Measurements from ENCODE around the gene CRCP.
"Not testable (repeated sequence)": the region's sequence is repeated elsewhere in the genome, so short reads cannot be mapped to it uniquely, and the experiment has no call there.

CRCP gene

DNA sequence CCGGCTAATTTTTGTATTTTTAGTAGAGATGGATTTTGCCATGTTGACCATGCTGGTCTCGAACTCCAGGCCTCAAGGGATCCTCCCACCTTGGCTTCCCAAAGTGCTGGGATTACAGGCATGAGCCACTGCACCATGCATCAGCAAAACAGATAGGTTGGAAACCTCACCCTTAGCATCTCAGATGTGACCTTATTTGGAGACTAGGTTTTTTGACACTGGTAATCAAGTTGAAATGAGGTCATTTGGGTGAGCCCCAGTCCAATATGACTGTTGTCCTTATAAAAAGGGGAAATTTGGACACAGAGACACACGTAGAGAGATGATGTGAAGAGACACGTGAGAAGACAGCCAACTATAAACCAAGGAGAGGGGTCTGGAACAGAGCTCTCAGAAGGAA, 48.0 kb downstream of the CRCP start:
- no peak for DNase-seq

DNA sequence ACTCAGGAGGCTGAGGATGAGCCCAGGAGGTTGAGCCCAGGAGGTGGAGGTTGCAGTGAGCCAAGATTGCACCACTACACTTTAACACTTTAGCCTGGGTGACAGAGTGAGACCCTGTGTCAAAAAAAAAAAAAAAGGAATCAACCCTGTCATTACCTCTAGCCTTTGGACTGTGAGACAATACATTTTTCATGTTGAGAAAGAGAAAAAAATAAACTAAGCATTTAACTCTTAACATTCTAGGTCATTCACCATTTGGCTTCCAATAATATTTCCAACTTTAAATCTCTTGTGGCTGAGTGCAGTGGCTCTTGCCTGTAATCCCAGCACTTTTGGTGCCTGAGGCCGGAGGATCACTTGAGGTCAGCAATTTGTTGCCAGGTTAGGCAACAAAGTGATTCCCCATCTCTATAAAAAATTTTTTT, 48.6 kb downstream of the CRCP start:
- DNase-seq: no peak

DNA sequence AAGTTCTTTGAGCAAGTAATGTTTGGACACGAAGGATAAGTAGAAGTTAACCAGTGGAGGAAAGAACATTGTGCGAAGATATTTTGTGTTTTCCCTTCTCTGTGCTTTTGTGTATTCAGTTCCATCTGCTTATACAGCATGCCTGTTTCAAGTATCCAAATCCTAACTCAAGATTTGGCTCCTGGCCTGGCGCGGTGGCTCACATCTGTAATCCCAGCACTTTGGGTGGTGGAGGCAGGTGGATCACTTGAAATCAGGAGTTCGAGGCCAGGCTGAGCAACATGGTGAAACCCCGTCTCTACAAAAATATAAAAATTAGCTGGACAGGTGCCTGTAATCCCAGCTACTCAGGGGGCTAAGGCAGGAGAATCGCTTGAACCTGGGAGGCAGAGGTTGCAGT, 49.7 kb downstream of the CRCP start:
- DNase-seq: no peak

DNA sequence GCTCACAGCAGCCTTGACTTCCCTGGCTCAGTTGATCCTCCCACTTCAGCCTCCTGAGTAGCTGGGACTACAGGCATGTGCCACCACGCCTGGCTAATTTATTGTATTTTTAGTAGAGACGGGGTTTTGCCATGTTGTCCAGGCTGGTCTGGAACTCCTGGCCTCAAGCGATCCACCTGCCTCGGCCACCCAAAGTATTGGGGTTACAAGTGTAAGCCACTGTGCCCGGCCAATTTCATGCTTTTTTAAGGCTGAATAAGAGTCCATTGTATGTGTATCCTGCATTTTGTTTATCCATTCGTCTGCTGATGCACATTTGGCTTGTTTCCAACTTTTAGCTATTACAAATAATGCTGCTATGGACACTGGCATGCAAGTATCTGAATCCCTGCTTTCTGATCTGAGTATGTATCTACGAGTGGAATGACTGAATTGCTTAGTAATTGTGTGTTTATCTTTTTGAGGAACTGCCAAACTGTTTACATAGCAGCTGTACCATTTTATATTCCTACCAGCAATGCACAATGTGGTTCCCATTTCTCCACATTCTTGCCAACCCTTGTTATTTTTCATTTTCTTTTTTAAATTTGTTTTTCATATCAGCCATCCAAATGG, 53.2 kb downstream of the CRCP start:
- no peak for DNase-seq

DNA sequence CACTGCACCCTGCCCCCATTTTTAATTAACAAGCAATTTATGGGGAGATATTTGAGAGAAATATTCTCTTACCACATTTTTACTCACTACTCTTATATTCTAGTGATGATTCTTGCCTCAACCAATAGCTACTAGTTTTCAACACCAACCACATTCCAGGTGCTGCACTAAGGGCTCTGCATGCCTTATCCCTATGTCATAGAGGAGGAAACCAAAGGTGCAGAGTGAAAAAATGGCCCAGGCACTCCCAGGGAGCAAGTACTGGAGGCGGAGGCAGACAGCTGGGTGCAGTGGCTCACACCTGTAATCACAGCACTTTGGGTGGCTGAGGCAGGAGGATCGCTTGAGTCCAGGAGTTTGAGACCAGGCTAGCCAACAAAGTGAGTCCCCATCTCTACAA, 55.0 kb downstream of the CRCP start:
- no peak for DNase-seq

DNA sequence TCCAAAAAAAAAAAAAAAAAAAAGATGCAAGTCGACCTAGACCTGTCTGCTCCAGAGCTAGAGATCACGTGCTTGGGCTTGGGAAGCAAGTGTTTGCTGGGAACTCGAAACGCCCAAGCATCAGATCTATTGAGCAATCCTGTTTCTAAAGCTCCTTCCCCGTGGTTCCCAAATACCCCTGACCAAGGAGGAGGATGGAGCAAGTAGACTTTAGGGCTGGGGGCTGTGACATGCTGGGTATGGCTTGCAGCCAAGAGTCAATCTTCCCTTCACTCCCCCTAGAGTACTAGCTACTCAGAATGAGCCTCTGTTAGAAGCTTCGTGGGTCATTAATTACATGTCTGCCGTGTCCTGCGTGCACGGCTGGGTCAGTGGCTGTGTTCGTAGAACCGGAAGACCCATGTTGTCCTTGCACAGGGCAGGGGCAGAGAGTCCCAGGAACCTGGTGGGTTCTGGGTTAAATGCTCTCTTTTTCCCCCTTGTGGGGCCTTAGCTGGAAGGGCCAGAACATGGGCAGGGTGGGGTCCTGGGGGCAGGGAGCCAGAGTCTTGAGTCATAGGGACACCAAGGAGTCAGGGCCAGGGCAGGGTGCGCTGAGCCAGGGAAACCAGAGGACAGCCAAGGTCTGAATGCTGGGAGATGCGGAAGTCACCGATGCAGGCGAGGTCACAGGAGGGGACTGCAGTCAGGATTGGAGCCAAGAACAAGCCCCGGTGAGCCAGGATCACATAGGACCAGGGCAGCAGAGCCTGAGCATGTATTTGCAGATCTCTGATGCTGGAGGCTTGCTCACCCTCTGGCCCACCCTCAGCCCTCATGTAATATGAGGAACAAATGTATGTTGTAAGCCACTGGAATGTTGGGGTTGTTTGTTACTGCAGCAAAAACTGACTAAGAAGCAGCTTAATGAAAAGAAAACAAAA, 55.9 kb downstream of the CRCP start:
- no peak for DNase-seq

DNA sequence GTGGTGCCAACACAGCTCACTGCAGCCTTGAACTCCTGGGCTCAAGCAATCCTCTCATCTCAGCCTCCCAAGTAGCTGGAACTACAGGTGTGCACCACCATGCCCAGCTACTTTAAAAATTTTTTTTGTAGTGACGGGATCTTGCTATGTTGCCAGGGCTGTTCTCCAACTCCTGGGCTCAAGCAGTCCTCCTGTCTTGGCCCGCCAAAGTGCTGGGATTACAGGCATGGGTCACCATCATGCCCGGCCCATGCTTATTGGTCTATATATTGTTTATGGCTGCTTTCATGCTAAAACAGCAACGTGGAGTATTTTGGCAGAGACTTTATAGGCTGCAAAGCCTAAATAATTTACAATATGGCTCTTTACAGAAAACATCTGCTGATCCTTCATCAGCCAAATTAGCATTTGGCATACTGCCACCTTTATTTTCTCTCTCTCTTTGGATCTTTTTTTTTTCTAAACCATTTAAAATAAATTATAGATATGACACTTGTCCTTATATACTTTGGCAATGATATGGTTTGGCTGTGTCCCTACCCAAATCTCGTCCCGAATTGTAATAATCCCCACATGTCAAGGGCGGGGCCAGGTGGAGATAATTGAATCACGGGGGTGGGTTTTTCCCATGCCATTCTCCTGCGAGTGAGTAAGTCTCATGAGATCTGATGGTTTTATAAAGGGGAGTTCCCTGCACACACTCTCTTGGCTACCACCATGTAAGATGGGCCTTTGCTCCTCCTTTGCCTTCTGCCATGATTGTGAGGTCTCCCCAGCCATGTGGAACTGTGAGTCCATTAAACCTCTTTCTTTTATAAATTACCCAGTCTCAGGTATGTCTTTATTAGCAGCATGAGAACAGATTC, 58.1 kb downstream of the CRCP start:
- not testable (repeated sequence) for DNase-seq

DNA sequence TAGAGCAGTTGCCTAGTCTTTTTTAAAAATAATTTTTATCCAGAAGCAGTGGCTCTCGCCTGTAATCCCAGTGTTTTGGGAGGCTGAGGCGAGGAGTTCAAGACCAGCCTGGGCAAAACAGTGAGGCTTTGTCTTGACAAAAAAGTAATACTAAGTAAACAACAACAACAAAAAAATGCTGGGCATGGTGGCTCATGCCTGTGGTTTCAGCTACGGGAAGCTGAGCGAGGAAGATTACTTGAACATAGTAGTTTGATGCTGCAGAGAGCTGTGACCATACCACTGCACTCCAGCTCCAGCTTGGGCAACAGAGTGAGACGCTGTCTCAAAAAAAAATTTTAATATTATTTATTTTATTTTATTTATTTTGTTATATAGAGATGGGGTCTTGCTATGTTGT, 59.2 kb downstream of the CRCP start:
- DNase-seq: no peak

DNA sequence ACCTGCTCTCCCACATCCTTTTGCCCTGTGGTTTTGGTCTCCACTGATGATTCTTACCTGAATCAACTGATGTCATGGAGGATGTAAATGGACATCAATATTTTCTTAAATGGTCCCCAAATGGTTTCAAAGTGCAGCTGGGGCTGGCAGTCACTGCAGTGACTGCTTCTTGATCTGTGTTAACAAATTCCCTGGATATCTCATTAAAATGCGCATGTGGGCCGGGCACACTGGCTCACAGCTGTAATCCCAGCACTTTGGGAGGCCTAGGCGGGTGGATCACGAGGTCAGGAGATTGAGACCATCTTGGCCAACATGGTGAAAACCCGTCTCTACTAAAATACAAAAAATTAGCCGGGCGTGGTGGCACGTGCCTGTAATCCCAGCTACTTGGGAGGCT, 60.4 kb downstream of the CRCP start:
- DNase-seq: not testable (repeated sequence)

DNA sequence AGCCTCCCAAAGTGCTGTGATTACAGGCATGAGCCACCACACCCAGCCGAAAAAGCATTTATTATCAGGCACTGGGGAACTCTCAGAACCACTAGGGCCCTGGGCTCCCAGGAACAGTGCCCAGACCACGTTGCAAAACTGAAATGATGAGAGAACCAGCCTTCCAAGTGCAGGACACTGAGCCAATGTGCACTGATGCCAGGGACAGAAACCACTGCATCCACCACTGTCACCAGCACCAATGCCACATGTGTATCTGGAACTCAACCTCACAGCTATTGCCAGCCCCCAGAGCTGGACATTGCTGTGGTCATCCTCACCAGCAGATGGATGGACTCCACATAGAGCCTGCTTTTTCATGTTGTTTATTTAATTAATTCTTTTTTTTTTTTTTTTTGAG, 62.3 kb downstream of the CRCP start:
- no peak for DNase-seq

DNA sequence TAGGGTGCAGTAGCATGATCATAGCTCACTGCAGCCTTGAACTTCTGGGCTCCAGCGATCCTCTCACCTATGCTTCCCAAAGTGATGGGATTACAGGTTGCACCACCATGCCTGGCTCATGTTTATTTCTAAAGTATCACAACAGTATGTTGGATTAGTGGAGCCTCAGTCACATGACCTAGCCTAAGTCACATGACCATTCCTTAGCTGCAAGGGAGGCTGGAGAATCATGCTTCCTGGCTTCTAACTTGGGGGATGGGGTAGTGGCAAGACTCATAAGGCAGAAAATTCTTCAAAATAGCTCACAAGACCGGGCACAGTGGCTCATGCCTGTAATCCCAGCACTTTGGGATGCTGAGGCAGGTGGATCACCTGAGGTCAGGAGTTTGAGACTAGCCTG, 63.6 kb downstream of the CRCP start:
- DNase-seq: no peak

DNA sequence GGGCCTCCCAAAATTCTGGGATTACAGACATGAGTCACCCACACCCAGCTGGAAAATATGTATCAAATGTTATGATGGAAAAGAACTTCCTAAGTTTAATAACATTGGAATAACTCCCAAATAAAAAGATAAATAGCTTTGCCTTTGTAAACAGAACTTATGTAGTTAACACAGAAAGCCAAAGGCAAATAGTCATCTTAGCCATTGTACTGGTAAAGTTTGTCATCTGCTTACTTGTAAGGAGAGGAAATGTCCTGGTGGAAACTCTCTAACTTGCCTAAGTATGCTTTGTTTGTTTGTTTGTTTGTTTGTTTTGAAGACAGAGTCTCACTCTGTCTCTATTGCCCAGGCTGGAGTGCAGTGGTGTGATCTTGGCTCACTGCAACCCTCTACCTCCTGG, 66.7 kb downstream of the CRCP start:
- no peak for DNase-seq

DNA sequence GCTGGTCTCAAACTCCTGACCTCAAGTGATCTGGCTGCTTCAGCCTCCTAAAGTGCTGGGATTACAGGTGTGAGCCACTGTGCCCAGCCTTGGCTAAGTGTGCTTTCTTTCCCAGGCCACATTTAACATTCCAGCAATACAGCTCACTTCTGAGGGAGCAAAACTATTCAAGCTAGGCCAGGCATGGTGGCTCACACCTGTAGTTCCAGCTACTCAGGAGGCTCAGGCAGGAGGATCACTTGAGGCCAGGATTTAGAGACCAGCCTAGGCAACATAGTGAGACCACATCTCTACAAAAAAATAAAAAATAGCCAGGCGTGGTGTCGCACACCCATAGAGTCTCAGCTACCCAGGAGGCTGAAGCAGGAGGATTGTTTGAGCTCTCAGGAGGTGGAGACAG, 67.2 kb downstream of the CRCP start:
- no peak for DNase-seq

DNA sequence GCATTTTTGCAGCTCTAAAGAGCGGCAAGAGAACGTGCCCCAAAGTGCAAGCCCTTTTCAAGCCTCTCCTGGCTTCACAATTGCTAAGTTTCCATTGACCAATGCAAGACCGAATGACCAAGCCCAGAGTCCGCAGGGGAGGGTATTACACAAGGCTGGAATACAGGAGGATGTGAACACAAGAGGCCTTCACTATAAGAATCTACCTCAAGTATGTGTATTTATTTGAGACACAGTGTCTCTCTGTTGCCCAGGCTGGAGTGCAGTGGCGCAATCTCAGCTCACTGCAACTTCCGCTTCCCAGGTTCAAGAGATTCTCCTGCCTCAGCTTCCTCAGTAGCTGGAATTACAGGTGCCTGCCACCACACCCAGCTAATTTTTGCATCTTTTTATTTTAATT, 68.3 kb downstream of the CRCP start:
- DNase-seq: no peak

DNA sequence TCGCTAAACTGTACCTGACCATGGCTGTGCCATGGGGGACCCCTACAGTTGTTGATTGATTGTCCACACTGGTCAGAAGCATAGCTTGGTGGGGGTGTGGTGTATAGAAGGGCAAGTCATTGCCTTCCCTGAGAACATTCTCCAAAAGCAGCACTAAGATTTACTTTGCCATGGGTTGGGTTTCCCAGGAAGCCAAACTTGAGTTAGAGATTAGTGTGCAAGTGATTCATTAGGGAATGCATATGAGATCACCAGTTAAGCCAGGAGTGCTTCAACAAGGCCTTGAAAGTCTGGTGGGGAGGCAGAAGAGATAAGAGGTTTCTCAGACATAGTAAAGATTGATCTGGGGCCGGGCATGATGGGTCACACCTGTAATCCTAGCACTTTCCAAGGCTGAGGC, 69.1 kb downstream of the CRCP start:
- no peak for DNase-seq

DNA sequence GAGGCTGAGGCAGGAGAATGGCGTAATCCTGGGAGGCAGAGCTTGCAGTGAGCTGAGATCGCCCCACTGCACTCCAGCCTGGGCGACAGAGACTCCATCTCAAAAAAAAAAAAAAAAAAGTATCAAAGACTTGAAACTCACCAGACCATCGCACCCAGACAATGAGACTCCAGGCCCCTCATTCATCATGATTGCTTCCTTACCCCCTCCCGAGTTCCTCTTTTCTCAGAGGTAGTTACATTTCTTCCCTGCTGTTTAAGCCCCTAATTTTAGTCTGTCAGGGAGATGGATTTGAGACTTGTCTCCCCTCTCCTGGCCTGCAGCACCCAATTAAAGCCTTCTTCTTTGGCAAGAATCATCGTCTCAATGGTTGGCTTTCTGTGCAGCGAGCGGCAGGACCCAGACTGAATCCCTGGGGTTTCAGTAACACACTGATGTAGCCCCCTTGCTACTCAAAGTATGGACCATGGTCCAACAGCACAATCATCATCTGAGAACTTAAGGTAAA, 71.1 kb downstream of the CRCP start:
- DNase-seq: no peak

DNA sequence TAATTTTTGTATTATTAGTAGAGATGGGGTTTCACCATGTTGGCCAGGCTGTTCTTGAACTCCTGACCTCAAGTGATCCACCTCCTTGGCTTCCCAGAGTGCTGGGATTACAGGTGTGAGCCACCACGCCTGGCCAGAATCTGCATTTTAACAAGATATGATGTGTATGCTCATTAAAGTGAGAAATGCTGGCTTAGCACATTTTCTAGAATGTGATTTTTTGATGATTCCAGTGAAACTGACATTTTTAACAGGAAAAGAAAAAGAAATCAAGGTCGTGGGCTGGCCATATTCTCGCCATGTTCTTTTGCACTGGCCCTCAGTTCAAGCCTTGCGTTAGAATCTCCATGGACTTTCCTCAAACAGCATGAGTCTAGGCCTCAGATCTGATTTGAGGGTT, 72.3 kb downstream of the CRCP start:
- DNase-seq: no peak

DNA sequence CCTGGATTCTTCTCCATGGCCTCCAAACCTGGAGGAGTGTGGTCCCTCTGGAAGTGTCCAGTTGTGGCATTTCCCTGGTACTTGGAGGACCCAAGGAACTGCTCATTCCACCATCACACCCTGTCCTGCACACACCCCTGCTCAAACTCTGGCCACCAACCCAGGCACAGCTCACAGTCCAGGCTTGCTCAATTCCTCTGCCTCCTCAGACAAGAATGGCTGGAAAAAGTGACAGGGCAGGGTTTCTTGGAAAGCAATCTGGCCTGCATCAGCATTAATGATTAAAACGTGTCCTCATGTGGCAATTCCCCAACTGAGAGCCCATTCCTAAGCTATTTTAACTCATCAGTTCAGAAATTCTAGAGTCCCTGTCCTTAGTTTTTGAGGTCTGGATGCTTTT, 73.3 kb downstream of the CRCP start:
- no peak for DNase-seq

DNA sequence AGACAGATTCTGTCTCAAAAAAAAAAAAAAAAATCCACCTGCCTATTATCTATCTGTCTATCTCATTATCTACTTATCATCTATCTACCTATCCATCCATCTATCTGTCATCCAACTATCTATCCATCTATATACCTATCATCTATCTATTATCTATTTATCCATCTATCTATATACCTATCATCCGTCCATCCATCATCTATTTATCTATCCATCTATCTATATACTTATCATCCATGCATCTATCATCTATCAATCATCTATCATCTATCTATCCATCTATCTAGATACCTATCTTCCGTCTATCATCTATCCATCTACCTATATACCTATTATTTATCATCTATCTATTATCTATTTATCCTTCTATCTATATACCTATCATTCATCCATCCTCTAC, 74.0 kb downstream of the CRCP start:
- no peak for DNase-seq

DNA sequence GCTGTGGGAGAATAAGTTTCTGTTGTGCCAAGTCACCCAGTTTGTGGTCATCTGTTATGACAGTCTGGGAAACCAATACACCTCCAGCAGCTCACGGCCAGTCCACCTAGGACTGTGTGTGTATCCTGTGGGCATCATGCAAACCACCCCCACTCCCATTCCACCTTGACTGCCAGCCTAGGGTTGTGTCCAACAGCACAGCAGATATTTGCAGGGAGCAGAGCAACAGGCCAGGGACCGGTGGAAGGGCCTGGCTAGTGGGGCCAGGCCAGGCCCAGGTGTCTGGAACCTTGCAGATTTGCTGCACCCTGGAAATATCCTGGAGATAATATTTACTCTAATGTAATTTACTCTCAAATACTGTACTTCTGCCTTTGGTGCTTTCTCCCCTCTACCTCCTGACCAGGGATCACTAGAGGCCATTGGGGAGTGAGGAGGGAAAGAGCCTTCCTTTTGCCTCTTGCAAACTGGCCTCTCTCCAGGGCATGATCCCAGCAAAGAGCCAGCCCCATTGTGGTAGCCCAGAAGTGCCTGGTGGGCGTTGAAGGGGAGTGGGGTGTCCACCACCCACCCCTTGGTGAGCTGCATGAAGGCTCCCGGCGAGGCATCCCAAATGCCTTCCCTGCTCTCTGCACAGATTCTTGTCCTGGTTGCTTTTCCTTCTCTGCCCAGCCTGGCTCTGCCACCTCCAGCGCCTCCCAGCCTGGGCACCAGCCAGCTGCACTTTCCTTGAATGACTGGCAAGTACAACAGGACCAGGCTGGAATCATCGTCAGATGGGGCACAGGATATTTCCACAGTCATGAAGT, 75.3 kb downstream of the CRCP start:
- DNase-seq: no peak

DNA sequence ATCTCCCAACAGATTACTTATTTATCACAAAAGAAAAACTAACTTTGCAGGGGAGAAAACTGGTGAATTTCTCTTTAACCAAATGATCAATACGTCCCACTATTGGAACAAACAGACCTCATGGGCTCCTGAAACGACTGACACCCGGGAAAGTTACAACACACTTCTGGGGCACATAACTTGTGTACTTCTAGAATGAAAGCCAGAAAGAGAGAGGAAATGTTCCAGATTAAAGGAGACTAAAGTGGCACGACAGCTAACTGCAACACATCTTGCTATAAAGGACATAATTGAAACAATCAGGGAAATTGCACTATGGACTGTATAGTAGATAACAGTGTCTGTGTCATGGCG, 75.8 kb downstream of the CRCP start:
- DNase-seq: no peak

DNA sequence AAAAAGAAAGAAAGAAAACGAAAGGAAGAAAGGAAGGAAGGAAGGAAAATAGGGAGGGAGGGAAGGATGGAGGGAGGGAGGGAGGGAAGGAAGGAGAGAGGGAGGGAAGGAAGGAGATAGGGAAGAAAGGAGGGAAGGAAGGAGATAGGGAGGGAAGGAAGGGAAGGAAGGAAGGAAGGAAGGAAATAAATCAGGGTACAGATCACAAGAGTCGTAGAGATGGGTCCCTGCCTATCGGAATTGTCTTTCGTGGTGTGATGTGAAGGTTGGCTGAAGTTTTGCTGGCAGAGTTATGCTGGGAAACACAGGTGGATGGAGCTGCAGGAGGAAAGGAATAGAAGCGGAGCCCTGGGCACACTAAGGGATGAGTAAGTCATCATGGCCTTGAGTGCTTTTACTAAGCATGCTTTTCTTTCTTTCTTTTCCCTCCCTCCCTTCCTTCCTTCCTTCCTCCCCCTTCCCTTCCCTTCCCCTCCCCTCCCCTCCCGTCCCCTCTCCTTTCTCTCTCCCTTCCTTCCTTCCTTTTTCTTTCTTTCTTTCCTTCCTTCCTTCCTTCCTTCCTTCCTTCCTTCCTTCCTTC, 78.6 kb downstream of the CRCP start:
- DNase-seq: no peak

Measured in CD4-positive, alpha-beta T cell treated with Interleukin-17A for 4 hours (primary cell).